ENCODE measurements around the gene CNIH2.
A peak's percentile ranks its signal among the peaks of the same experiment; 100 is the strongest.
"Not testable (repeated sequence)": the region's sequence is repeated elsewhere in the genome, so short reads cannot be mapped to it uniquely, and the experiment has no call there.

Gene CNIH2

GRCh38 chr11:66291303-66291705, 13.3 kb downstream of the CNIH2 start:
- no peak for DNase-seq (ENCODE audit: low read depth in 2 of 2)

- DNase-seq (ENCODE audit: low read depth in 2 of 2), result no peak
These were observed 13.9 kb downstream of the CNIH2 start, which contains the start of gene TMEM151A for GRCh38 chr11:66291706-66292542. Gene TMEM151A (plus strand): TSS chr11:66291894. CDS start chr11:66292014, 120 bp downstream.

- DNase-seq (ENCODE audit: low read depth in 2 of 2), result no peak
These were observed 14.8 kb downstream of the CNIH2 start for GRCh38 chr11:66292543-66293332.

- no peak for DNase-seq (ENCODE audit: low read depth in 2 of 2)
These were observed 15.4 kb downstream of the CNIH2 start for GRCh38 chr11:66293352-66293751.

GRCh38 chr11:66293777-66294625, 16.0 kb downstream of the CNIH2 start:
- DNase-seq (ENCODE audit: low read depth in 2 of 2), result no peak

GRCh38 chr11:66294626-66295620, 16.9 kb downstream of the CNIH2 start:
- DNase-seq (ENCODE audit: low read depth in 2 of 2), result no peak

- DNase-seq (ENCODE audit: low read depth in 2 of 2), result no peak
These were observed 19.6 kb downstream of the CNIH2 start for GRCh38 chr11:66297610-66298009.

- no peak for DNase-seq (ENCODE audit: low read depth in 2 of 2)
These were observed 21.2 kb downstream of the CNIH2 start for GRCh38 chr11:66299186-66299585.

- DNase-seq (ENCODE audit: low read depth in 2 of 2), result no peak
These were observed 24.7 kb downstream of the CNIH2 start for GRCh38 chr11:66302656-66303055.

GRCh38 chr11:66309475-66309874, 31.5 kb downstream of the CNIH2 start:
- DNase-seq (ENCODE audit: low read depth in 2 of 2), result no peak

- no peak for DNase-seq (ENCODE audit: low read depth in 2 of 2)
These were observed 32.3 kb downstream of the CNIH2 start for GRCh38 chr11:66310324-66310723.

- DNase-seq (ENCODE audit: low read depth in 2 of 2), result not testable (repeated sequence)
These were observed 32.9 kb downstream of the CNIH2 start for GRCh38 chr11:66310803-66311440.

GRCh38 chr11:66311470-66311964, 33.5 kb downstream of the CNIH2 start:
- DNase-seq (ENCODE audit: low read depth in 2 of 2), result no peak

- peak; percentile 91 to 94 for DNase-seq (ENCODE audit: low read depth in 2 of 2)
These were observed 34.1 kb downstream of the CNIH2 start for GRCh38 chr11:66311965-66312548.

- DNase-seq (ENCODE audit: low read depth in 2 of 2), result peak; percentile 97 to 99
These were observed 34.8 kb downstream of the CNIH2 start for GRCh38 chr11:66312549-66313320.

GRCh38 chr11:66313321-66314185, 35.6 kb downstream of the CNIH2 start:
- no peak for DNase-seq (ENCODE audit: low read depth in 2 of 2)

GRCh38 chr11:66314186-66314501, 36.2 kb downstream of the CNIH2 start:
- DNase-seq (ENCODE audit: low read depth in 2 of 2), result no peak
